Activated effector memory CD4-positive, alpha-beta T cell treated with Interleukin-2 at 50 U/mL for 16 hours (primary cell): Measurements from ENCODE around the gene KCNQ1OT1.
A peak's percentile ranks its signal among the peaks of the same experiment; 100 is the strongest.

Source experiments
- DNase-seq: peaks from one replicate; pipeline ENCODE4 v3.0.0-alpha.2; 2020

The KCNQ1OT1 gene

GRCh38 chr11:2699531-2700414 is at the start of gene KCNQ1OT1:
KCNQ1OT1 (minus strand) TSS chr11:2699994.
- peak; percentile 82 for DNase-seq

- no peak for DNase-seq
Observed at GRCh38 chr11:2748814-2749554, 49.2 kb upstream of the KCNQ1OT1 start.

- DNase-seq = no peak
Observed at GRCh38 chr11:2748061-2748813, 48.4 kb upstream of the KCNQ1OT1 start.

- DNase-seq = no peak
Observed at GRCh38 chr11:2747248-2748027, 47.6 kb upstream of the KCNQ1OT1 start.

- no peak for DNase-seq
Observed at GRCh38 chr11:2746401-2747247, 46.8 kb upstream of the KCNQ1OT1 start.

- DNase-seq = no peak
Observed at GRCh38 chr11:2745511-2745910, 45.7 kb upstream of the KCNQ1OT1 start.

GRCh38 chr11:2744166-2744565 is 44.4 kb upstream of the KCNQ1OT1 start:
- no peak for DNase-seq

- no peak for DNase-seq
Observed at GRCh38 chr11:2743427-2744110, 43.8 kb upstream of the KCNQ1OT1 start.

- DNase-seq = no peak
Observed at GRCh38 chr11:2742611-2743426, 43.0 kb upstream of the KCNQ1OT1 start.

GRCh38 chr11:2742201-2742600 is 42.4 kb upstream of the KCNQ1OT1 start:
- DNase-seq = no peak

- no peak for DNase-seq
Observed at GRCh38 chr11:2741377-2742131, 41.8 kb upstream of the KCNQ1OT1 start.

- no peak for DNase-seq
Observed at GRCh38 chr11:2741006-2741376, 41.2 kb upstream of the KCNQ1OT1 start.

- DNase-seq = no peak
Observed at GRCh38 chr11:2740275-2740940, 40.6 kb upstream of the KCNQ1OT1 start.

GRCh38 chr11:2739531-2740274 is 39.9 kb upstream of the KCNQ1OT1 start:
- DNase-seq = no peak

GRCh38 chr11:2738551-2739431 is 39.0 kb upstream of the KCNQ1OT1 start:
- DNase-seq = no peak

- DNase-seq = no peak
Observed at GRCh38 chr11:2737866-2738265, 38.1 kb upstream of the KCNQ1OT1 start.

GRCh38 chr11:2737226-2737590 is 37.4 kb upstream of the KCNQ1OT1 start:
- DNase-seq = no peak
